Dermis blood vessel endothelial cell (primary cell): Measurements from ENCODE around the gene RAPGEF1. TPM values are rescaled to one million over a fixed set of nuclear protein-coding genes. Genes with fewer than 3 reads are reported as not detected.

ENCODE experiments used
- total RNA-seq: library from RNA; depleted of rRNA; stranded (reverse); fragments of >200 nt; gene quantifications from 2 replicates; pipeline ENCODE4 v1.2.3, GENCODE V29; 2014

RAPGEF1 gene
- total RNA-seq, 1 donor from 2014 or later = 56.2 TPM

Other genes starting within 250 kb of the RAPGEF1 start
- 26.2 and 34.8 TPM in 2 replicates for gene POMT1, start 237.2 kb downstream of the RAPGEF1 start, total RNA-seq
- gene UCK1, start 208.8 kb downstream of the RAPGEF1 start, total RNA-seq = 16.0 and 20.5 TPM in 2 replicates
- not detected in 2 replicates for gene PRRT1B, start 194.6 kb downstream of the RAPGEF1 start, total RNA-seq